GM12891 (cell line): ENCODE data around the gene OAS3.
"Not testable (repeated sequence)": the region's sequence is repeated elsewhere in the genome, so short reads cannot be mapped to it uniquely, and the experiment has no call there.

Experiments
- DNase-seq: peaks from one replicate; pipeline ENCODE4 v3.0.0; 2011; ENCODE audit warnings: low spot score; ENCODE audit not compliant: insufficient read length
- FAIRE-seq: peaks from 2 replicates; lab custom pipeline; 2011; peaks lifted over from hg19 to GRCh38; lab: Jason Lieb, UNC
- PAX5 ChIP-seq: IDR thresholded peaks from 2 replicates; pipeline ENCODE4 v1.6.1; 2011; ENCODE audit warnings: low read length, moderate library complexity, mild to moderate bottlenecking; ENCODE audit not compliant: insufficient read depth, severe bottlenecking
- POLR2A ChIP-seq: IDR thresholded peaks from 2 replicates; pipeline ENCODE4 v1.6.1; 2011; ENCODE audit warnings: low read depth, low read length, control low read depth
- POLR2AphosphoS5 ChIP-seq: IDR thresholded peaks from 2 replicates; pipeline ENCODE4 v1.6.1; 2011; ENCODE audit warnings: low read depth, low read length, control low read depth
- POU2F2 ChIP-seq: IDR thresholded peaks from 2 replicates; pipeline ENCODE4 v1.6.1; 2011; ENCODE audit warnings: low read depth, mild to moderate bottlenecking, control low read depth, low read length, moderate library complexity
- SPI1 ChIP-seq: IDR thresholded peaks from 2 replicates; pipeline ENCODE4 v1.6.1; 2011; ENCODE audit warnings: low read depth, low read length, control low read depth
- TAF1 ChIP-seq: IDR thresholded peaks from 2 replicates; pipeline ENCODE4 v1.6.1; 2011; ENCODE audit warnings: low read depth, low read length, control low read depth

The OAS3 gene

GRCh38 chr12:112904571-112904970, 33.7 kb upstream of the OAS3 start:
- no peak for TF ChIP-seq TAF1
- TF ChIP-seq PAX5, result no peak
- TF ChIP-seq POLR2A, result no peak
- no peak for TF ChIP-seq POLR2AphosphoS5
- no peak for TF ChIP-seq SPI1
- no peak for TF ChIP-seq POU2F2
- DNase-seq (no peak), FAIRE-seq (no peak)

GRCh38 chr12:112905451-112906089, 32.7 kb upstream of the OAS3 start:
- TF ChIP-seq PAX5 (no peak), SPI1 (peak; percentile 48)
- no peak for DNase-seq
- FAIRE-seq, result no peak

DNA sequence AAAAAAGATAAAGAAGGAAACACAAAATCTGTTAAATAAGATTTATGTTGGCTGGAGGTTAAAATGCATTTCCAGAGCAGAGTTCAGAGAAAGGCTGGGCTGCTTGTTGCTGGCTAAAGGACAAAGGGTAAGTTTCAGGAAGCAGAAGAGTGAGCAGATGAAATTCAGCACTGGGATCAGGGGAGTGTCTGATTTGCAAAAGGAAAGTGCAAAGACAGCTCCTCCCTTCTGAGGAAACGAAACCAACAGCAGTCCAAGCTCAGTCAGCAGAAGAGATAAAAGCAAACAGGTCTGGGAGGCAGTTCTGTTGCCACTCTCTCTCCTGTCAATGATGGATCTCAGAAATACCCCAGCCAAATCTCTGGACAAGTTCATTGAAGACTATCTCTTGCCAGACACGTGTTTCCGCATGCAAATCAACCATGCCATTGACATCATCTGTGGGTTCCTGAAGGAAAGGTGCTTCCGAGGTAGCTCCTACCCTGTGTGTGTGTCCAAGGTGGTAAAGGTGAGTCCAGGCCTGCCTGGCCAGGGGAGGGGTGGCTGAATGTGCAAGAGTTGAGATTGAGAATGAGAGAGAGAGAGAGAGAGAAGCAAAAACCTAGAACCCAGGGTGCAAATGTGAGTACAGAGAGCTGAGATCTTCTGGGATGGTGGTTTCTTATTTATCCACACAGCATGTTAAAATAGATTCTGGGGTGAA, 31.4 kb upstream of the OAS3 start, which contains the start of gene OAS1:
Gene OAS1, plus strand, starts transcription at position 251 of the 703 bp plus-strand sequence. Its CDS starts 78 bp downstream, at position 329.
- DNase-seq (peak; percentile 35), FAIRE-seq (peak; percentile 93)
- peak; percentile 55; the same call in 1 of the 2 replicates for TF ChIP-seq SPI1
- peak; percentile 77 for TF ChIP-seq TAF1
- TF ChIP-seq POLR2AphosphoS5, result peak; percentile 87
- TF ChIP-seq PAX5, result no peak
- TF ChIP-seq POU2F2, result peak; percentile 81; the same call in 1 of the 2 replicates
- peak; percentile 88 for TF ChIP-seq POLR2A

DNA sequence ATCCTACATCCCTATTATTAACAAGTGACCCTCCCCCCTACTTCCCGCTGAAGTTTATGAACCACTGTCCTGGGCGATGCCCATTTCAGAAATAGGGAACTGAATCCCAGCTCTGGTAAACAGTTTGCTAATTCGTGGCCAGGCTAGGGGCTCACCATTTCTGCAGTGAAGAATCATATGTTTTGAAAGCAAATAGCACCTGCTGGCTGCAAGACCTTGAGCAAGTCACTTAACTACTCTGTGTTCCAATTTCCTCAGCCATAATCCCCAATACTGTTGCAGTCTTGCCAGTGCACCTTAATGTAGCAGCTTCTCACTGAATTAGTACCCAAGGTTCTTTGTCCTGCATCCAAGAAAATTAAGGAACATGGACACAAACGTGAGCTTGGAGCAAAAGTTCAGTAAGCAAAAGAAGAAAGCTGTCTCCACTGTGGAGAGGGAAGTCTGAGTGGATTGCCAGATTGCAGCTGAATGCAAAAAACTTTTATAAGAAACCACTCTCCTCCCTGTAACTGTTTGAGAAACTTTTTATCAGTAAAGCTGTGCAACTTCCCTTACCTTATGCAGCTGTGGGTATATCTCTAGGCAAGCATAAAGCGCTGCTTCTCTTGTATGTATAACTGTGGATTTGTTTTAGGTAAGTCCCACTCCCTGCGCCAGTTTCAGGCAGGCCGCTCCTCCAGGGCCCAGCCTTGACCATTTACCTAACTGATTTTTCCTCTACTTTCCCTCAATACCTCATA, 30.7 kb upstream of the OAS3 start:
- no peak for FAIRE-seq

GRCh38 chr12:112908548-112908947, 29.7 kb upstream of the OAS3 start:
- DNase-seq (no peak), FAIRE-seq (no peak)
- TF ChIP-seq POLR2AphosphoS5 (no peak), PAX5 (no peak), POU2F2 (no peak), TAF1 (no peak), SPI1 (no peak)

More for the DNA sequence above, 30.7 kb upstream of the OAS3 start:
- DNase-seq, result no peak
- peak; percentile 94 for TF ChIP-seq SPI1
- no peak for TF ChIP-seq POLR2AphosphoS5
- TF ChIP-seq TAF1, result no peak

GRCh38 chr12:112909693-112910092, 28.6 kb upstream of the OAS3 start:
- TF ChIP-seq POU2F2 (no peak), POLR2A (no peak), TAF1 (no peak), SPI1 (no peak), PAX5 (no peak), POLR2AphosphoS5 (no peak)
- DNase-seq, result no peak
- no peak for FAIRE-seq

GRCh38 chr12:112913038-112913688, 25.1 kb upstream of the OAS3 start:
- no peak for TF ChIP-seq PAX5
- TF ChIP-seq POLR2A, result no peak
- no peak for TF ChIP-seq TAF1
- TF ChIP-seq POLR2AphosphoS5, result no peak
- TF ChIP-seq POU2F2, result no peak
- TF ChIP-seq SPI1, result no peak
- FAIRE-seq (no peak), DNase-seq (no peak)

- not testable (repeated sequence) for FAIRE-seq, DNase-seq
These were observed 24.4 kb upstream of the OAS3 start for GRCh38 chr12:112913888-112914287.

DNA sequence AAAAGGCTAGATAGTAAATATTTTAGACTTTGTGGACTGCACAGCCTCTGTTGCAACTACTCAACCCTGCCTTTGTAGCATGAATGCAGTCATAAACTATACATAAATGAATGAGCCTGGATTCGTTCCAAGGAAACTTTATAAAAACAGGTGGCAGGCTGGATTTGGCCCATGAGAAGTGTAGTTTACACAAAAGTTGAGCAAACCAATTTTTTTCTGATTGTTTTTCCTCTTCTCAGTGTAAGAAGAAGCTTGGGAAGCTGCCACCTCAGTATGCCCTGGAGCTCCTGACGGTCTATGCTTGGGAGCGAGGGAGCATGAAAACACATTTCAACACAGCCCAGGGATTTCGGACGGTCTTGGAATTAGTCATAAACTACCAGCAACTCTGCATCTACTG, 22.0 kb upstream of the OAS3 start:
- no peak for FAIRE-seq
- DNase-seq, result no peak
- TF ChIP-seq TAF1 (no peak), POLR2AphosphoS5 (no peak), SPI1 (no peak), POU2F2 (no peak)
